KBM-7 (cell line): ENCODE results near the gene SKIC2.
"Not testable (repeated sequence)": the region's sequence is repeated elsewhere in the genome, so short reads cannot be mapped to it uniquely, and the experiment has no call there.

Experiments
- DNase-seq: peaks from one replicate; pipeline ENCODE4 v3.0.0-alpha.2; 2015
- in situ Hi-C: fragments of 300-500 bp; cut with MboI; formaldehyde crosslinking; loops from 2 replicates; pipeline ENCODE4 v1.14.3; 2020; ENCODE audit warnings: low sequenced_read_pairs, low pct_unique_long_range_greater_than_20kb, mixed read lengths

SKIC2 gene

DNA sequence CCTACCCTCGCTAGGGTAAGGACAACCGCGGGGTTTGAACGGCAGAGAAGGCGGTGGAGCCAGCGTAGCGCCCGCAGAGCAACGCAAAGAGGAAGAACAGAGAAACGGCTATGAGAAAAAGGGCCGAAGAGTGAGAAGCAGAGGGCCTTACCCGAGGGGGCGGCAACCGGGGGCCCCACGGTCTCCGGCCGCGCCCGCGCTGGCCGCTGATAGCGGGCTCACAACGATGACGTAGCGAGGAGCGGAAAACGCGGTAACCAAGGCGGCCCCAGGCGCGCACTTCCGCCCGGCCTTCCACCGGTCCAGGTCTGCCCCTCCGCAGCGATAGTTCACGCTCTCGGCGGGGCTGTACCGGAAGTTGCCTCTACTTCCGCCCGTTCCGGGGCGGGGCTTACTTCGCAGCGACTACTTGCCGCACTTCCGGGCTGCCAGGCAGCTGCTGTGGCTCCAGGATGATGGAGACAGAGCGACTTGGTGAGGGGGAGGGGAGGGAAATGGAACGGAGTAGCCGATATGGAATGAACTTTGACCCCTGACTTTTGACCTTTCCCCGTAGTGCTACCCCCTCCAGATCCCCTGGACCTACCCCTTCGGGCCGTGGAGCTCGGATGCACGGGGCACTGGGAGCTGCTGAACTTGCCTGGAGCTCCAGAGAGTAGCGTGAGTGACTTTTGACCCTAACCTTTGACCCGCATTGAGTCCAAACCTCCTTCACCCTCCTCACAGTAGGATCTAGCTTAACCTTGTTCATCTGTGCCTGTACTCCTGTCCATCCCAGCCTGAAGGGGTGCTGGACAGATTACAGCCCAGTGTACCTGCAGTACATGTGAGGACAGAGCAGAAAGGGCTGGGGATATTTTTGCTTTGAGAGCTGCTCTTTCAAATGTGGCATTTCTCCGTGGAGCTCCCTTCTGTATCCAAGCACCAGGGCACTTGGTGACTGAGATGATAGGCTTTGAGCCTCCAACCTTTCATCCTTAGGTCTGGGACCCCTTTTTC is at the start of gene SKIC2, which contains the start of gene NELFE:
SKIC2 (plus strand) TSS at position 435 of the 999 bp plus-strand sequence; CDS start at position 453, 18 bp downstream.
NELFE (minus strand) TSS at position 231 of the 999 bp plus-strand sequence. CDS start 525 bp downstream, outside the sequence.
- peak; percentile 99 for DNase-seq
- in situ Hi-C loops, result no loop called here

DNA sequence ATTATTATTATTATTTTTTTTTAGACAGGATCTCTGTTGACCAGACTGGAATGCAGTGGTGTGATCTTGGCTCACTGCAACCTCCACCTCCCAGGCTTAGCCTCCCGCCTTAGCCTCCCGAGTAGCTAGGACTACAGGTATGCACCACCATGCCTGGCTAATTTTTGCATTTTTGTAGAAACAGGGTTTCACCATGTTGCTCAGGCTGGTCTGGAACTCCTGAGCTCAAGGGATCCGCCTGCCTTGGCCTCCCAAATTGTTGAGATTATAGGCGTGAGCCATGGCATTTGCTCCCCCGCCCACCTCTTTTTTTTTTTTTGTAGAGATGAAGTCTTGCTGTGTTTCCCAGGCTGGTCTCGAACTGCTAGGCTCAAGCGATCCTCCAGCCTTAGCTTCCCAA is 49.7 kb upstream of the SKIC2 start:
- DNase-seq, in situ Hi-C loops: not testable (repeated sequence)

DNA sequence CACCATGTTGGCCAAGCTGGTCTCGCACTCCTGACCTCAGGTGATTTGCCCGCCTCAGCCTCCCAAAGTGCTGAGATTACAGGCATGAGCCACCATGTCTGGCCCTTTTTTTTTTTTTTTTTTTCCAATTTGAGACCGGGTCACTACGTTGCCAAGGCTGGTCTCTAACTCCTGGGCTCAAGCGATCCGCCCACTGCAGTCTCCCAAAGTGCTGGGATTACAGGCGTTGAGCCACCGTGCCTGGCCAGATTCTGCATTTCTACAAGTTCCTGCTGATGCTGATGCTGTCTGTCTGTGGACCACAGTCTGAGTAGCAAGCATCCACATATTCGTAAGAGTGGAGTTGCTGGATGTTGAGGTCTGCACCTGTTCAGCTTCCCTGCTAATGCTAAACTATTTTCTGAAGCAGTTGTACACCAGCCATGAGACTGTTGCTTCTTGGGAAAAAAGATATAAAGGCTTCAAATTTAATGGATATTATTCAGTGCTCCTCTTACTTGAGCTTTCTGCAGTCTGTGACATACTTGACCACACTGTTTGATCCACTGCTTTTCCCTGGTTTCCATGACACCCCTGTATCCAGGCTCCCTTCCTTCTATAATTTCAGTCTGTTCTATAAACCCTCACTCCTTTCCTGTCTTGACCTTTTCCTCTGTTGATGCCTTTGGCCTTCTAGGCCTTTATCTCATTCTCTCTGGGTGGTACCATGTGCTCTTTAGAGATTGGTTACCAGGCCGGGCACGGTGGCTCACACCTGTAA is 47.0 kb upstream of the SKIC2 start:
- in situ Hi-C loops, result no loop called here
- DNase-seq, result no peak

DNA sequence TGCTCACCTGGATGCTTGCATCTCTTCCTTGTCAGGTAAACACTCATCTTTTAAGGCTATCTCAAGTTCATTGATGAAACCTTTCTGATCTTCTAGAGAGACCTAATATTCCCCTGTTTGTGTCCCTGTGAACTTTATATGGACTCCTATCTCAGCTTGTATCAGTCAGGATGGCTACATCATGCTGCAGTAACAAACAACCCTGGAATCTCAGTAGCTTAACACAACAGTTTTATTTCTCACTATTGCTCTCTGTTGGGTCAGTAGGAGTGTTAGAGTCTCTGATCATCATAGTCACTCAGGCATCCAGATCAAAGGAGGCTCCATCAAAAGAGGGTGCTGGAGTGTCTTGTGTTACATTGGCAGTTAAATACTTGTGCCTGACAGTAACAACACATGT is 43.6 kb upstream of the SKIC2 start:
- DNase-seq, result no peak
- in situ Hi-C loops, result no loop called here

DNA sequence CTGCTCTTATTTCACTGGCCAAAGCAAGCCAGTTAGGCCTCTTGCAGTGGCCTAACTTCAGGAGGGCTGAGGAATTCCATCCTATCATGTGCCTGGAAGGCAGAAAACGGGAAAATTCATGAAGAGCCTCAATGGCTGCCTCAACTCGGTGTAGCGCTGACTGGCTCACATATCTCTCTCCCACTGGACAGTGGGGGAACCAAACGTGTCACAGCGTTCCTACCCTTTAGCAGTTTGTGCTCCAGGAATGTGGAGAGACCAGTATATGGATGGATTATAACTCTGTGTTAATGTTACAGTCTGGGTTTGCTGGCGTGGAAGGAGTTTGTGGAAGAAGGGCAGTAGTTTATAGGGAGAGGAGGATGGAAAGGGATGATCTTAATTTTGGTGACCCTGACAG is 43.2 kb upstream of the SKIC2 start:
- in situ Hi-C loops, result no loop called here

DNA sequence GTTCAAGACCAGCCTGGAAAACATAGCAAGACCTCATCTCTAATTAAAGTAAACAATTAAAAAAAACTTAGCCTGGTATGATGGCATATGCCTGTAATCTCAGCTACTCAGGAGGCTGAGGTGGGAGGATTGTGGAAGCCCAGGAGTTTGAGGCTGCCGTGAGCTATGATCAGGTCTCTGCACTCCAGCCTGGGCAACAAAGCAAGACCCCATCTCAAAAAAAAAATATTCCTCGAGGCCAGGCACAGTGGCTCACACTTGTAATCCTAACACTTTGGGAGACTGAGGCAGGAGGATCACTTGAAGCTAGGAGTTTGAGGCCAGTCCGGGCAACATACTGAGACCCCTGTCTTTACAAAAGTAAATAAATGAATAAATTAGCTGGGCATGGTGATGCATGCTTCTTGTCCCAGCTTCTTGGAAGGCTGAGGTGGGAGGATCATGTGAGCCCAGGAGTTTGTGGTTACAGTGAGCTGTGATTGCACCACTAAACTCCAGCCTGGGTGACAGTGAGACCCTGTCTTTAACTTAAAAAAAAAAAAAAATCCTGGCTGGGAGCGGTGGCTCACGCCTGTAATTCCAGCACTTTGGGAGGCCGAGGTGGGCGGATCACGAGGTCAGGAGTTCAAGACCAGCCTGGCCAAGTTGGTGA is 40.8 kb upstream of the SKIC2 start:
- in situ Hi-C loops, result no loop called here
- no peak for DNase-seq

More for the DNA sequence above, 43.2 kb upstream of the SKIC2 start:
- DNase-seq, result no peak

DNA sequence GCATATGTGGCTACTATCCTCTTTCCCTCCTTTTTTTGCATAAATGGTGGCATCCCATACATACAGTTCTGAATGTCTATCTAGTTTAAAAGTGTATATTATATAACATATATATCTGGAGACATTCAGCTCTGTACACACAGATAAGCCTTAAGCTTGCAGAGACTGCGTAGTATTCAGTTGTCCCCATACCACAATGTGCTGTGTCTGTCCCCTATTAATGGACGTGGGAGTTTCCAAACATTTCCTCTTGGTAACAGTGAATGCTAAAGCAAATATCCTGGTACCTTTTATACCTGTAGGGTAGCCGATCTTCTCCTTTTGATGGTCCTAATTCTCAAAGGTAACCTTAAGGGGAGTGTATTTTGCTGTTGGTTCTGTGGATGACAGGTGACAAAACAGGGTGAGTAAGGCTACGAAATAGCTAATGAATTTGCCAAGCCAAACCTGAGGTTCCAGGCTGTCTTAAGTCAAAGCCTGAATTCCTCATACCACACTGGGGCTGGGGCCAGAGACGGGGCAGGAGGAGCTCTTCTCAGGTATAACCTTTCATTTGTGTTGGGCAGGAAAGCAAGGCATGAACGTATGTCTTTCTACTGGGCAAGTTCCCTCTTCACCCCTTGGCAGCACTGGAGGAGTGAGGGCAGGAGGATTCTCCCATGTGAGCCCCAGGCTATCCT is 39.2 kb upstream of the SKIC2 start:
- no peak for DNase-seq
- in situ Hi-C loops, result no loop called here

DNA sequence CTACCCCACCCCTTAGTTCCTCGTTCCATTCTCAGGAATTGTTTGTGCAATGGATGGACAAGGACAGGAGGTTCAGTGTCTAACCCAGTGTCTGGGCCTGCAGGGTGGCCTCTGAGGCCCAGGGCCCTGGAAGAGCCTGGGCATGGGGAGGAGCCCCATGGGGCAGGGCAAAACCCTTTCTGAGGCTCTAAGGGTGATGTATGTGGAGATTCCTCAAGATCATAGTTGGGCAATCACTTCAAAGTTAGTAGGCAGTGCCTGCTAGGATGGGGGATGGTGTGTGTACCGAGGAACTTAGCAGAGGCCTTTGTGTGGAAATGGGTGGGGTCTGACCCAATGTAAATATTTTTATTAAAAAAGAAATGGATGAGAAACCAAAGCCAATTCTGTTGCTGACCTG is 38.2 kb upstream of the SKIC2 start:
- in situ Hi-C loops, result no loop called here
- DNase-seq, result no peak

DNA sequence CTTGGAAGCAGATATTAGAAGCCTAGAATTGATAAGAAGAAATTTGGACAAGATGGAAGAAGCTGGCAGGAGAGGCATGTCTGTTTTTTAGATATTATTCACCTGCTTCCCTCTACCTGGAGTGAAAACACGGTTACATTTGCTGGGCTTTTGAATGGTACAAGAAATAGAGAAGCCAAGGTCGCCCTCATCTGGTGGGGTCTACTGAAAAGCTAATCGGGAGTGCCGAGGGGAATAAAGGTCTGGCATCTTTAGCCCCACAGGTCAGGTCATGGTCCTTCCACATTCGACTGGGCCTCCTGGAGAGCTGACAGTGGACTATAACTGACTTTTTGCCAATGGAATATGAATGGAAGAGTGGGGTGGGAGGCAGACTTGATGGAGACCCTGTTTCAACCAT is 36.0 kb upstream of the SKIC2 start:
- in situ Hi-C loops, result no loop called here
- peak; percentile 39 for DNase-seq

DNA sequence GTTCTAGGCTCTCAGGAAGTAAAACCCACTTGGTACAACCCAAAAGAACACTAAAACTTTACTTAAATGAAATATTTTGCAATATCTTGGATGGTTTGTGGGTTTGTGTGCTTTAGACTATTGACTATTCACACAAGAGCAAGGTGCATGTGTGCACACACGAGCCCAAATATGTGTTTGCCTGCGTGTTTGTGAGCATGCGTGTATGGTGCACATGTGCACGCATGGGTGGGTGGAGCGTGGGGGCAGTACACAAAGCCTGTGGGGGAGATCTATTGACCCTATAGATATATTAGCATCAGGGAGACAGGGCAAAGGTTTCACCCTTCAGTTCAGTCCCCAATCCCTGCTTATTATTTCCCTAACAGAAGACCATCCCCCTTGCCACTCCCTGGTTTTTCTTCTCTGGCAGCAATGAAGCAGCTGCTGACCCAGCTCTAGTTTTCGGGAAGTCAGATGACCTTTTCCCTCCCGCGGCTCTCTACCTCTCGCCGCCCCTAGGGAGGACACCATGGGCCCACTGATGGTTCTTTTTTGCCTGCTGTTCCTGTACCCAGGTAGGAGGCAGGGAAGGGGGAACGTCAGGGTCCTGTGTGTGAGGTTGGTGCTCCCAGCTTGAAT is 31.6 kb upstream of the SKIC2 start, which contains the start of gene C2:
C2 (plus strand) TSS at position 476 of the 621 bp plus-strand sequence; CDS start at position 512, 36 bp downstream.
- DNase-seq, result no peak
- in situ Hi-C loops, result no loop called here

DNA sequence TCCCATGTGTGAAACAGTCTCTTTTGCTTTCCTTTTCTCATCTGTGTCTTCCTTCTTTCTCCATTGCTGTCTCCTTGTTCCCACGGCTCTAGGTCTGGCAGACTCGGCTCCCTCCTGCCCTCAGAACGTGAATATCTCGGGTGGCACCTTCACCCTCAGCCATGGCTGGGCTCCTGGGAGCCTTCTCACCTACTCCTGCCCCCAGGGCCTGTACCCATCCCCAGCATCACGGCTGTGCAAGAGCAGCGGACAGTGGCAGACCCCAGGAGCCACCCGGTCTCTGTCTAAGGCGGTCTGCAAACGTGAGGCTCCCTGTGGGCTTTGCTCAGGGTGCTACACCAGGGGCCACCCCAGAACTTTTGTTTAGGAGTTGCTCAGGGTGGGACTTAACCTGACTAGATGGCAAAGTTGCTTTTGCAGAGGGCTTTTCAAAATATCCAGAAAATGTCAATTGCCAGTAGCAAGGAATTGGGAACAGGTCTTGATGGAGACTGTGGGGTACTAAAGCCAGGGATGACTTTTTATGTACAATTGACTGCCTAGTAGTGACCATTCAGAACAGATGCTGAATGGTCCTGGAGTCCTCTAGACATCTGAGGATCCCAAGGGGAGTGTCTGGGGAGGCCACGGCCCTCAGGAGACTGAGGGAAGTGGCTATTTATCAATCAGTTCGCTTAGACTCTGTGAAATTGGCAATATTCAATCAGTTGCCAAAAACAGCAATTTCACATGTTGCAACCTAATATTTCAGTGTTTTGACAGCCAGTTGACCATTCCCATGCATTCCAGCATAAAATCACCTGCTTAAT is 30.9 kb upstream of the SKIC2 start:
- no peak for DNase-seq
- in situ Hi-C loops, result no loop called here

DNA sequence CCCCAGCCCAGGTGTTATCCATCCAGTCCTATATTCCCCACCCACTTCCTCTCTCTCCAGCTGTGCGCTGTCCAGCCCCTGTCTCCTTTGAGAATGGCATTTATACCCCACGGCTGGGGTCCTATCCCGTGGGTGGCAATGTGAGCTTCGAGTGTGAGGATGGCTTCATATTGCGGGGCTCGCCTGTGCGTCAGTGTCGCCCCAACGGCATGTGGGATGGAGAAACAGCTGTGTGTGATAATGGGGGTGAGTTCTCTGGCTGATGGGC is 30.4 kb upstream of the SKIC2 start:
- in situ Hi-C loops, result no loop called here
- DNase-seq, result no peak

DNA sequence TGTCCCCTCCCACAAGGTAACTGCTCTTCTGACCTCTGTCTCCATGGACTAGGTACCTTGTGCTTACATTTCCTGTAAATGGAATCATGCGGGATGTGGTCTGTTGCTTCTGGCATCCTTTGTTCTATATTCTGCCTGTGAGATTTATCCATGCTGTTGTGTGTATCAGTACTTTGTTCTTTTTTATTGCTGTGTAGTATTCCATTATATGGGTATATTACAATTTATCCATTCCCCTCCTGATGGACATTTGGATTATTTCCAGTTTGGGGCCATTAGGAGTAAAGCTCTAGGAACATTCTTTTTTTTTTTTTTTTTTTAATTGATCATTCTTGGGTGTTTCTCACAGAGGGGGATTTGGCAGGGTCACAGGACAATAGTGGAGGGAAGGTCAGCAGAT is 28.0 kb upstream of the SKIC2 start:
- DNase-seq, result no peak
- in situ Hi-C loops, result no loop called here

DNA sequence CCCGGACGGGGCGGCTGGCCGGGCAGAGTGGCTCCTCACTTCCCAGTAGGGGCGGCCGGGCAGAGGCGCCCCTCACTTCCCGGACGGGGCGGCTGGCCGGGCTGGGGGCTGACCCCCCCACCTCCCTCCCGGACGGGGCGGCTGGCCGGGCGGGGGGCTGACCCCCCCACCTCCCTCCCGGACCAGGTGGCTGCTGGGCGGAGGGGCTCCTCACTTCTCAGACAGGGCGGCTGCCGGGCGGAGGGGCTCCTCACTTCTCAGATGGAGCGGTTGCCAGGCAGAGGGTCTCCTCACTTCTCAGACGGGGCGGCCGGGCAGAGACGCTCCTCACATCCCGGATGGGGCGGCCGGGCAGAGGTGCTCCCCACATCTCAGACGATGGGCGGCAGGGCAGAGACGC is 26.8 kb upstream of the SKIC2 start:
- in situ Hi-C loops, DNase-seq: not testable (repeated sequence)

DNA sequence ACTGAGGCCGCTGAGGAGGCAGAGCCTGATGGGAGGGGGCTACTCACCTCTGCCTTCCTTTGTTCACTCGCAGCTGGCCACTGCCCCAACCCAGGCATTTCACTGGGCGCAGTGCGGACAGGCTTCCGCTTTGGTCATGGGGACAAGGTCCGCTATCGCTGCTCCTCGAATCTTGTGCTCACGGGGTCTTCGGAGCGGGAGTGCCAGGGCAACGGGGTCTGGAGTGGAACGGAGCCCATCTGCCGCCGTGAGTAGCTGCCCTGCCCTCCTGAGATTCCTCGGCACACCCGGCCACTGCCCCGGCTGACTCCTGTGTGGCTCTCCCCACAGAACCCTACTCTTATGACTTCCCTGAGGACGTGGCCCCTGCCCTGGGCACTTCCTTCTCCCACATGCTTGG is 25.4 kb upstream of the SKIC2 start:
- in situ Hi-C loops, result no loop called here

DNA sequence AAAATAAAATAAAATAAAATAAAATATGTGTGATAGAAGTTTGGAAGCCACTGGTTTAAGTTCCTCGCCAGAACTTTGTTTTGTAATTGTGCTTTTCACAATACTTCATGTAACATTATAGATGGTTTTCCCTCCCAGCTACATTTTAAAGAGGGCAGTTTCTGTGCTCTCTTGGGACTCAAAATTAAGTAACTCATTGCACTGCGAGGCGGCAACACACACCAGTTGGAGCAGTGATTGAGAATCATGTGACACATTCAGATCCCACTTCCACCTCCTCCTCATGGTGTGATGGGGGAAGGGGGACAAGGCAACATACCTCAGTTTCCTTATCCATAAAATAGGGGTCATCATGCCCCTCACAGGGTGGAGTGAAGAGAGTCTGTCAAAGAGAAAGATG is 24.0 kb upstream of the SKIC2 start:
- in situ Hi-C loops, result no loop called here
- DNase-seq, result no peak

More for the DNA sequence above, 25.4 kb upstream of the SKIC2 start:
- no peak for DNase-seq

DNA sequence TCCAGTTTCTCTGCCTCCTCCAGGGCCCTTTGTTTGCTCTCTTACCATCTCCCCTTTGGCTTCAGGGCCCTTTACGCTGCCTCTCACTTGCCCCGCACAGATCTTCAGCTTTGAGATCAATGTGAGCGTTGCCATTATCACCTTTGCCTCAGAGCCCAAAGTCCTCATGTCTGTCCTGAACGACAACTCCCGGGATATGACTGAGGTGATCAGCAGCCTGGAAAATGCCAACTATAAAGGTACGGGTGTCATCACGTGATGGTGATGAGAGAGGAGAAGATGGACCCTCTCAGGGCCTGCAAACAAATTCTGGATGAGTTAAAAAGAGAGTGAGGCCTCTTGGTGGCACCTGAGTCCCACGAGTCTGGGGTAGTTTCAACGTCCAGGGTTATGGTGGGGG is 23.2 kb upstream of the SKIC2 start:
- in situ Hi-C loops, result no loop called here

DNA sequence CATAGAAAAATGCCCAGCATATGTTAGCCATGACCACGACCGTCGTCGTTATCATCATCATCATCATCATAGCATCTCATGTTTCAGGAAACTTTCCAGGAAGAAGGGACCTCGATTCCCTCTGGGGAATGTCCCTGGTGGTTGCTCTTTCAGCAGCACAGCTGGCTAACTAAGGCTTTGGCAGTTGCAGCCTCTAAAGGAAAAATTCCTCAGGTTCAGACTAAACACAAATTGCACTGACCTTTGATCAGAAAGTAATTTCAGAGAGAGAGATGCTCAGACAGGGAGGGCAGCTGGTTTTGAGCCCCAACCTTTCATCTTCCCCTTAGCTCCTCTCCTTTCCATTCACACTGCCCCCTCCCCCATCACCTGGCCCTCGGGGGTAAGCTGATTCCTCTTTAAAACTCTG is 18.7 kb upstream of the SKIC2 start:
- DNase-seq, result no peak

More for the DNA sequence above, 23.2 kb upstream of the SKIC2 start:
- DNase-seq, result no peak

More for the DNA sequence above, 18.7 kb upstream of the SKIC2 start:
- in situ Hi-C loops, result no loop called here
